ENCODE measurements around the gene TPM2. TPM values are rescaled to one million over a fixed set of nuclear protein-coding genes. Genes with fewer than 3 reads are reported as not detected.
A peak's percentile ranks its signal among the peaks of the same experiment; 100 is the strongest.

TPM2 gene
- total RNA-seq, 2 donors from 2014 or later = 599 to 915 TPM

DNA sequence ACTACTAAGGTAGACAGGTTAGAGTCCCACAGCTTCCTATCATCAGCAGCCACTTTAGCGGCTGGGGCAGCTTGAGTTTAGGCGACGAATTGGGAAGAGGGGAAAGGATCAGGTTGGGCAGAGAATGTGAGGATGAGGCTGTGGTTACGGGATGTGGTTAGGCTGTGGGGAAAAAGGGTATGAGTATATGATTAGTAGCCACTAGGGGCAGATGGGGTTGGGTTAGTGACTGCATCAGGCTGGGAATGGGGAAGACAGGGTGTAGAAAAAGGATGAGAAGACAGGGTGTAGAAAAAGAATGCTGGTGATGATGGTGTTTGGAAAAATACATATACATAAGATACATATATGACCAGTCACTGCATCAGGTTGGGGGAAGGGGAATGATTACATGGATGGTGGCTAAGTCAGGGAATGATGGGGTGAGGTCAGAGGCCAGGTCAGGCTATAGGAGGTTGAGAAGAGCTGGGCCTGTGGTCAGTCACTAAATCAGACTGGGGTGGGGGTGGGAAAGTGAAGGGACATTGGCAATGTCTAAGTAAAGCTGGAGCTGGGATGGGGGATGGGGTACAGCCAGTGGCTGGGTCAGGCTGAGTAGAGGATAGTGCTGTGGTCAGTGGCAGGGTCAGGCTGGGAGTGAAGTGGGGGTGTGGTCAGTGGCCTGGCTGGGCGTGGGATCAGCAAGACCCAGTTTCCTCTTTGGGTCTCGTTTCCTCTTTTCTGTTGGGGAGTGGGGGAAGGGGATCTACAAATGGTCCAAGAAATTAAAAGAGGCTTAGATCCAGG, 40.2 kb upstream of the TPM2 start:
- H3K4me3 ChIP-seq = peak overlapping the region; percentile 78 to 97
- peaks cover 17% of the 10 kb centered on the region for H3K36me3 ChIP-seq
- TF ChIP-seq, protein P1, sequence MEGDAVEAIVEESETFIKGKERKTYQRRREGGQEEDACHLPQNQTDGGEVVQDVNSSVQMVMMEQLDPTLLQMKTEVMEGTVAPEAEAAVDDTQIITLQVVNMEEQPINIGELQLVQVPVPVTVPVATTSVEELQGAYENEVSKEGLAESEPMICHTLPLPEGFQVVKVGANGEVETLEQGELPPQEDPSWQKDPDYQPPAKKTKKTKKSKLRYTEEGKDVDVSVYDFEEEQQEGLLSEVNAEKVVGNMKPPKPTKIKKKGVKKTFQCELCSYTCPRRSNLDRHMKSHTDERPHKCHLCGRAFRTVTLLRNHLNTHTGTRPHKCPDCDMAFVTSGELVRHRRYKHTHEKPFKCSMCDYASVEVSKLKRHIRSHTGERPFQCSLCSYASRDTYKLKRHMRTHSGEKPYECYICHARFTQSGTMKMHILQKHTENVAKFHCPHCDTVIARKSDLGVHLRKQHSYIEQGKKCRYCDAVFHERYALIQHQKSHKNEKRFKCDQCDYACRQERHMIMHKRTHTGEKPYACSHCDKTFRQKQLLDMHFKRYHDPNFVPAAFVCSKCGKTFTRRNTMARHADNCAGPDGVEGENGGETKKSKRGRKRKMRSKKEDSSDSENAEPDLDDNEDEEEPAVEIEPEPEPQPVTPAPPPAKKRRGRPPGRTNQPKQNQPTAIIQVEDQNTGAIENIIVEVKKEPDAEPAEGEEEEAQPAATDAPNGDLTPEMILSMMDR (IDR thresholded peaks at IDR 0.05) = peak; percentile 17 to 65
- H3K4me1 ChIP-seq = peaks cover 0 to 73% of the 10 kb centered on the region in 2 donors
- no peaks in the 10 kb centered on the region for H3K9me3 ChIP-seq
- H3K27me3 ChIP-seq = no peaks in the 10 kb centered on the region
- DNase-seq (ENCODE audit: low spot score) = peak; percentile 74
- H3K27ac ChIP-seq = peak overlapping the region; percentile 96 to 98

DNA sequence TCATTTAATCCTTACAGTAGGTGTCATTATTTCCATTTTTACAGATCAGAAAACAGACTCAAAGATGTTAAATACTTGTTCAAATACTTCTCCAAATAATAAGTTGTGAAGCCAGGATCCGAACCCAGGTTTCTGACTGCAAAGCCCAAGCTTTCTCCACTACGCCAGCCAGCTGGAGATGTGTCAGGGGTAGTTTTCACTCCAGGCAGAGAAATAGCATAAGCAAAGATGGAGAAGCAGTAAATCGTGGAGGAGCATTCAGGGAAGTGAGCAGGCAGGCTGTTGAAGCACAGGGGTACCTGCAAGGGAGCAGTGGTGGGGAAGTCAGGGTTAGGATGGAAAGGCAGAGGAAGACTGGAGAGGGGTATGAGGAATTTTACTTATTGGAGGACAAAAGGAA, 39.4 kb upstream of the TPM2 start:
- TF ChIP-seq, protein P1 (IDR thresholded peaks at IDR 0.05) = no peak
- Histone ChIP-seq H3K36me3 (peaks cover 20% of the 10 kb centered on the region), H3K4me1 (peaks cover 0 to 73% of the 10 kb centered on the region in 2 donors), H3K4me3 (peak overlapping the region; percentile 78 to 97), H3K27ac (peak overlapping the region; percentile 96 to 98), H3K27me3 (no peaks in the 10 kb centered on the region), H3K9me3 (no peaks in the 10 kb centered on the region)
- no peak for DNase-seq (ENCODE audit: low spot score)

DNA sequence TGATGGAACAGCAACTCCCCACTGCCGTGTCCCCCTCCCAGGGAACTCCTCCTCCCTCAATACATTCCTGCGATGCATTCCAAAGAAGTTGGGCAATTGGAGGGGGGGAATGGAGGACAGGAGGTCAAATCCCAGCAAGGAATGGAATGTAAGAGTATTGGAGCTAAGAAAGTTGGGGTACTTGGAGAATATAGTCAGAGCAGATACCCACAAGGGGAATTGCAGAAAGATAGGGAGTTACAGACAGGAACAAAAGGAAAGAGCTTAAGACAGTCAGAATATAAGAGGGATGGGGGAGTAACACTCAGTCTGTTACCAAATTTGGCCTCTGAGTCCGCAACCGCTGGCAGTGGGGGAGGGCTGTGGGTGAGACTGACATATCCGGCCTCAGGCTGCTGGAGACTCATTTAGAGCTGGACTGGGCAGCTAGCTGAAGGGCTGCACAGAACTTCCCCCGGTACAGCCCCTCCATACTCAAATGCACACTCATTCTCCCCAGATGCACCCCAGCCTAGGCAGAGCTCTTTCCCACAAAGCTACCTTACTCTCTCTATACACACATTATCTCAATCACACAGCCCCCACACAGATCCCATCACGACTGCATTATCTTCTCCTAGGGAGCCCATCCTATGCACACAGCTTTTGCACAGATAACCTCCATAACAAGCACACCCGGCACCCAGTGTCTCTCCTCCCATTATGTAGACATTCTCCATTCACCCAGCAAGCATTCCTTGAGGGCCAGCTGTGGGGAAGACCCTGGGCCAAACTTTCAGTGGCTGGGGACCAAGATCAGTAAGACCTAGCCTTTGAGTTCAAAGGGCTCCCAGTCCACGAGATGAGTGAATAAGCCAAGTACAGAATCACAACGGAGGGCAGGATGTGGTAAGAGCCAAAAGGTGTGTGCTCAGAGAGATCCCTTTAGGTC, 38.6 kb upstream of the TPM2 start:
- peak; percentile 92 for DNase-seq (ENCODE audit: low spot score)
- peaks cover 28% of the 10 kb centered on the region for H3K36me3 ChIP-seq
- H3K27me3 ChIP-seq = no peaks in the 10 kb centered on the region
- TF ChIP-seq, protein P1 (IDR thresholded peaks at IDR 0.05) = no peak
- no peaks in the 10 kb centered on the region for H3K9me3 ChIP-seq
- H3K27ac ChIP-seq = peak overlapping the region; percentile 96 to 98
- H3K4me3 ChIP-seq = peak overlapping the region; percentile 78 to 97
- H3K4me1 ChIP-seq = peaks cover 0 to 66% of the 10 kb centered on the region in 2 donors

DNA sequence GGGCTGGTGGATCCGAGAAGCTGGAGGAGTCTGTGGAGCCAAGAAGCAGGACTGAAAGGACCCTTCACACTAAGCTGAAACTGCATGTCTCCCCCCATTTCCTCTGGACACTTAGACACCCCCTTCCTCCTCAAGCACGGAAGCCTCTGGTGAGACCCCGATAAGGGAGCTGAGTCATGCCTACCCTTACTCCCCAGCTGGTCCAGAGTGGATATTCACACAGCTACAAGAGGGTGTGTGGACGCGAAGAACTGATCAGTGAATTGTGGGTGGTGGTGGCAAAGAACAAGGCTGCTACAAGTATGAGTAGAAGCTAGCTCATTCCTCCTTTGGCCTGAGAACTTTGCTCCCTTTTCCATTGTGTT, 37.9 kb upstream of the TPM2 start:
- DNase-seq (ENCODE audit: low spot score) = no peak
- peak overlapping the region; percentile 78 to 97 for H3K4me3 ChIP-seq
- H3K27ac ChIP-seq = peak overlapping the region; percentile 96 to 98
- peaks cover 0 to 60% of the 10 kb centered on the region in 2 donors for H3K4me1 ChIP-seq
- H3K9me3 ChIP-seq = no peaks in the 10 kb centered on the region
- no peaks in the 10 kb centered on the region for H3K27me3 ChIP-seq
- TF ChIP-seq, protein P1 (IDR thresholded peaks at IDR 0.05) = no peak
- peaks cover 35% of the 10 kb centered on the region for H3K36me3 ChIP-seq

DNA sequence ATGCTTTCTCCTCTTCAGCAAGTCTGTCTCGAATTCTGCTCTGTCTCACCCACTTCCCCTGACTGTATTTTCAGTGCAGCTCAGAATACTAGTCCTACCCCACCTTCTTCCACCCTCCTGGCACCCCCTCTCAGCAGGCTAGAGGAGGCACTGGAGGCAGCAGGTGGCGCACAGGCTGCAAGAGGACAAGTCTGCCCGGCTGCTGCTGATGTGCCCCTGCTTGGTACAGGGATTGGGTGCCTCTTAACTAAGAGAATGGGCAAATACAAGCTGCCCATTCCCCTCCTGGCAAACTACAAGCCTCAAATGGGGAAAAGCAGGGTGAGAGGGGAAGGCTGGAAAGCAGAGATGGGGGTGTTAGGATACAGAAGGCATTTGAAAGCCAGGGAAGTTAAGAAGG, 37.2 kb upstream of the TPM2 start:
- H3K27ac ChIP-seq = peak overlapping the region; percentile 96 to 98
- TF ChIP-seq, protein P1 (IDR thresholded peaks at IDR 0.05) = peak in 1 of 2 donors; percentile 47
- DNase-seq (ENCODE audit: low spot score) = no peak
- H3K4me3 ChIP-seq = peak overlapping the region; percentile 78 to 97
- H3K9me3 ChIP-seq = no peaks in the 10 kb centered on the region
- H3K4me1 ChIP-seq = peaks cover 0 to 60% of the 10 kb centered on the region in 2 donors
- H3K27me3 ChIP-seq = no peaks in the 10 kb centered on the region
- peaks cover 42% of the 10 kb centered on the region for H3K36me3 ChIP-seq

Data from right atrium auricular region (tissue), 2 donors.